Gastroesophageal sphincter (tissue), 4 donors: ENCODE measurements around the gene CPHXL2. TPM values are rescaled to one million over a fixed set of nuclear protein-coding genes. Genes with fewer than 3 reads are reported as not detected.

ENCODE experiments used
- ATAC-seq: fragments of 150-250 bp; one replicate; pipeline ENCODE4 v1.9.1; 2016; ENCODE audit warnings: mild to moderate bottlenecking, moderate library complexity
- H3K27ac ChIP-seq, 4 donors: fragments of 200-600 bp; sonication (generic) in 3 of 4; 1 replicate in 3 of 4; 2 replicates in 1 of 4; pipeline ENCODE4 v1.5.1; 2016 to 2019
- H3K27me3 ChIP-seq: fragments of 200-600 bp; sonication (generic); one replicate; pipeline ENCODE4 v1.5.1; 2019
- H3K36me3 ChIP-seq, 2 donors: fragments of 200-600 bp; sonication (generic); one replicate each; pipeline ENCODE4 v1.5.1; 2019; ENCODE audit warnings: control low read depth in 1 of 2
- H3K4me1 ChIP-seq, 3 donors: fragments of 200-600 bp; sonication (generic); 1 replicate in 2 of 3; 2 replicates in 1 of 3; pipeline ENCODE4 v1.5.1; 2016 to 2019; ENCODE audit warnings: control low read depth in 2 of 3
- H3K4me3 ChIP-seq, 2 donors: fragments of 200-600 bp; sonication (generic); one replicate each; pipeline ENCODE4 v1.5.1; 2019; ENCODE audit warnings: mild to moderate bottlenecking in 1 of 2, moderate library complexity in 1 of 2
- H3K9me3 ChIP-seq, 3 donors: fragments of 200-600 bp; sonication (generic); one replicate each; pipeline ENCODE4 v1.5.1; 2017 to 2019; ENCODE audit warnings: control low read depth in 2 of 3
- CTCF ChIP-seq, 4 experiments: fragments of 200-600 bp in 2 of 4; fragments of 450-650 bp in 2 of 4; sonication (generic) in 1 of 4; IDR thresholded peaks; one replicate each; pipeline ENCODE4 v1.5.1; 2017 to 2019; ENCODE audit warnings: antibody characterized with exemption in 4 of 4, mild to moderate bottlenecking in 2 of 4, moderate library complexity in 2 of 4
- EP300 ChIP-seq: sonication (generic); formaldehyde crosslinking; IDR thresholded peaks from one replicate; pipeline ENCODE4 v1.6.1; 2017; ENCODE audit warnings: antibody characterized with exemption, mild to moderate bottlenecking
- POLR2A ChIP-seq, 2 donors: fragments of 450-650 bp; IDR thresholded peaks; one replicate each; pipeline ENCODE4 v1.6.1; 2017; ENCODE audit warnings: antibody characterized with exemption in 2 of 2, mild to moderate bottlenecking in 2 of 2, moderate library complexity in 1 of 2
- POLR2AphosphoS5 ChIP-seq: sonication (generic); formaldehyde crosslinking; IDR thresholded peaks from one replicate; pipeline ENCODE4 v1.6.1; 2017; ENCODE audit warnings: antibody characterized with exemption
- WGBS, 2 donors: methylation state at CpG; one replicate each; pipeline ENCODE4 v1.1.5; 2018; ENCODE audit warnings: low coverage in 1 of 2; 5-methylcytosine and 5-hydroxymethylcytosine counted together
- total RNA-seq, 4 donors: library from RNA; depleted of rRNA; stranded (reverse); fragments of >200 nt; gene quantifications; one replicate each; pipeline ENCODE4 v1.1.0, GENCODE V29; 2016

CPHXL2 gene
- total RNA-seq, 4 donors from 2014 or later: not detected

DNA sequence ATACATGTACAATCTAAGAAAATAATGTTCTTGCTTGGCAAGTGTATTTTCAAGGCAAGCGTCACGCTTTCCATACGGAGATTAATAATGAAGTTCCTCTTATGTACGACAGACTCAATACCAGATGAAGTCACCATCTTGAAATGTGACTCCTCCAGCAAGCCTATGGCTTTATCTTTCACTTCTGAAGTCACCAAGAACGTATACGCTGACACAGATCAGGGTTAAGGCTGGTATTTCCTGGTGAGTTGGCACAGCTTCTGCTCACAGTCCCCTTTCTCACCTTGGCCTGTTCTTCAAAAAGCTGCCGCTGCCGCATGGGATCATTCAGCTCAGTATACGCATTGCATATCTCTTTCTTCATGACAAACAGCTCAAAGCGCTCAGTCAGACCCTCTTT is 47.7 kb downstream of the CPHXL2 start:
- 79 to 83% methylated on average over 9 of the region's 10 CpGs for WGBS, 2 donors

GRCh38 chr16:75628351-75628750 is 48.5 kb downstream of the CPHXL2 start:
- Histone ChIP-seq H3K4me3 (no peak overlapping the region), H3K27ac (no peak overlapping the region), H3K36me3 (peaks cover 3 to 83% of the 10 kb centered on the region in 2 donors), H3K9me3 (no peaks in the 10 kb centered on the region), H3K27me3 (no peaks in the 10 kb centered on the region), H3K4me1 (peaks cover 0 to 5% (median 0%) of the 10 kb centered on the region in 3 donors)
- TF ChIP-seq CTCF (IDR thresholded peaks at IDR 0.05) (no peak), POLR2AphosphoS5 (no peak), EP300 (no peak), POLR2A (IDR thresholded peaks at IDR 0.05) (no peak)
- no peak for ATAC-seq
- WGBS, 2 donors: no CpG with 5 or more reads among the region's 4 CpGs

More for the DNA sequence above, 47.7 kb downstream of the CPHXL2 start:
- TF ChIP-seq CTCF (IDR thresholded peaks at IDR 0.05) (no peak), POLR2AphosphoS5 (no peak), EP300 (no peak), POLR2A (IDR thresholded peaks at IDR 0.05) (no peak)
- Histone ChIP-seq H3K27ac (no peak overlapping the region), H3K27me3 (no peaks in the 10 kb centered on the region), H3K9me3 (no peaks in the 10 kb centered on the region), H3K4me3 (no peak overlapping the region), H3K36me3 (peaks cover 3 to 91% of the 10 kb centered on the region in 2 donors), H3K4me1 (no peaks in the 10 kb centered on the region)
- ATAC-seq: no peak

- no peaks in the 10 kb centered on the region for H3K9me3 ChIP-seq
- H3K27ac ChIP-seq: no peak overlapping the region
- H3K27me3 ChIP-seq: no peaks in the 10 kb centered on the region
- TF ChIP-seq POLR2AphosphoS5 (no peak), EP300 (no peak), CTCF (IDR thresholded peaks at IDR 0.05) (no peak), POLR2A (IDR thresholded peaks at IDR 0.05) (no peak)
- H3K4me3 ChIP-seq: no peak overlapping the region
- H3K36me3 ChIP-seq: peaks cover 3 to 78% of the 10 kb centered on the region in 2 donors
- no peak for ATAC-seq
- peaks cover 0 to 5% (median 0%) of the 10 kb centered on the region in 3 donors for H3K4me1 ChIP-seq
- 44 to 60% methylated on average over 2 to 3 of the region's 3 CpGs for WGBS, 2 donors
Measured at GRCh38 chr16:75627851-75628250, 49.0 kb downstream of the CPHXL2 start.

GRCh38 chr16:75626806-75627205 is 50.0 kb downstream of the CPHXL2 start:
- Histone ChIP-seq H3K27me3 (no peaks in the 10 kb centered on the region), H3K27ac (no peak overlapping the region), H3K36me3 (peaks cover 3 to 67% of the 10 kb centered on the region in 2 donors), H3K4me1 (peaks cover 4 to 15% (median 7%) of the 10 kb centered on the region in 3 donors), H3K4me3 (no peak overlapping the region), H3K9me3 (no peaks in the 10 kb centered on the region)
- no peak for TF ChIP-seq CTCF (IDR thresholded peaks at IDR 0.05)
- no peak for TF ChIP-seq POLR2AphosphoS5
- no peak for TF ChIP-seq EP300
- TF ChIP-seq POLR2A (IDR thresholded peaks at IDR 0.05): no peak
- whole genome bisulfite sequencing, 2 donors: 80 to 92% methylated on average over 4 of the region's 4 CpGs
- ATAC-seq: no peak

- Histone ChIP-seq H3K27me3 (no peaks in the 10 kb centered on the region), H3K4me3 (no peak overlapping the region), H3K9me3 (no peaks in the 10 kb centered on the region), H3K36me3 (peaks cover 0 to 53% of the 10 kb centered on the region in 2 donors), H3K27ac (no peak overlapping the region), H3K4me1 (peaks cover 4 to 27% (median 10%) of the 10 kb centered on the region in 3 donors)
- TF ChIP-seq POLR2AphosphoS5: no peak
- no peak for TF ChIP-seq POLR2A (IDR thresholded peaks at IDR 0.05)
- no peak for TF ChIP-seq CTCF (IDR thresholded peaks at IDR 0.05)
- no peak for TF ChIP-seq EP300
- 62 to 81% methylated on average over 4 of the region's 4 CpGs for WGBS, 2 donors
- ATAC-seq: no peak
Measured at GRCh38 chr16:75624921-75625334, 51.9 kb downstream of the CPHXL2 start.
